Mammary epithelial cell (primary cell): ENCODE data around the gene ADAM22.

Experiments
- EZH2 ChIP-seq: IDR thresholded peaks from 2 replicates; pipeline ENCODE4 v1.6.1; 2012; ENCODE audit warnings: low read length, inconsistent platforms, borderline replicate concordance
- TF ChIP-seq, protein P1 (sequence below), 2 donors: IDR thresholded peaks in 1 of 2; conservative IDR thresholded peaks in 1 of 2; 2 replicates each; pipeline ENCODE4 v1.5.1; 2011 to 2012; ENCODE audit warnings: inconsistent platforms in 2 of 2, low read length in 2 of 2, mild to moderate bottlenecking in 2 of 2, control low read depth in 1 of 2, low read depth in 1 of 2; ENCODE audit not compliant: insufficient read depth in 1 of 2; ENCODE audit errors: extremely low read depth in 1 of 2

- no peak for TF ChIP-seq EZH2
- TF ChIP-seq, protein P1, sequence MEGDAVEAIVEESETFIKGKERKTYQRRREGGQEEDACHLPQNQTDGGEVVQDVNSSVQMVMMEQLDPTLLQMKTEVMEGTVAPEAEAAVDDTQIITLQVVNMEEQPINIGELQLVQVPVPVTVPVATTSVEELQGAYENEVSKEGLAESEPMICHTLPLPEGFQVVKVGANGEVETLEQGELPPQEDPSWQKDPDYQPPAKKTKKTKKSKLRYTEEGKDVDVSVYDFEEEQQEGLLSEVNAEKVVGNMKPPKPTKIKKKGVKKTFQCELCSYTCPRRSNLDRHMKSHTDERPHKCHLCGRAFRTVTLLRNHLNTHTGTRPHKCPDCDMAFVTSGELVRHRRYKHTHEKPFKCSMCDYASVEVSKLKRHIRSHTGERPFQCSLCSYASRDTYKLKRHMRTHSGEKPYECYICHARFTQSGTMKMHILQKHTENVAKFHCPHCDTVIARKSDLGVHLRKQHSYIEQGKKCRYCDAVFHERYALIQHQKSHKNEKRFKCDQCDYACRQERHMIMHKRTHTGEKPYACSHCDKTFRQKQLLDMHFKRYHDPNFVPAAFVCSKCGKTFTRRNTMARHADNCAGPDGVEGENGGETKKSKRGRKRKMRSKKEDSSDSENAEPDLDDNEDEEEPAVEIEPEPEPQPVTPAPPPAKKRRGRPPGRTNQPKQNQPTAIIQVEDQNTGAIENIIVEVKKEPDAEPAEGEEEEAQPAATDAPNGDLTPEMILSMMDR (conservative IDR thresholded peaks at IDR 0.05 in 1 of 2, IDR thresholded peaks at IDR 0.05 in 1 of 2; ENCODE audit: extremely low read depth in 1 of 2, insufficient read depth in 1 of 2, low read depth in 1 of 2, low read length in 2 of 2), result no peak
Observed at GRCh38 chr7:88003581-88003980, 69.5 kb downstream of the ADAM22 start.
